ENCODE data around the gene ANO8.

Gene ANO8

DNA sequence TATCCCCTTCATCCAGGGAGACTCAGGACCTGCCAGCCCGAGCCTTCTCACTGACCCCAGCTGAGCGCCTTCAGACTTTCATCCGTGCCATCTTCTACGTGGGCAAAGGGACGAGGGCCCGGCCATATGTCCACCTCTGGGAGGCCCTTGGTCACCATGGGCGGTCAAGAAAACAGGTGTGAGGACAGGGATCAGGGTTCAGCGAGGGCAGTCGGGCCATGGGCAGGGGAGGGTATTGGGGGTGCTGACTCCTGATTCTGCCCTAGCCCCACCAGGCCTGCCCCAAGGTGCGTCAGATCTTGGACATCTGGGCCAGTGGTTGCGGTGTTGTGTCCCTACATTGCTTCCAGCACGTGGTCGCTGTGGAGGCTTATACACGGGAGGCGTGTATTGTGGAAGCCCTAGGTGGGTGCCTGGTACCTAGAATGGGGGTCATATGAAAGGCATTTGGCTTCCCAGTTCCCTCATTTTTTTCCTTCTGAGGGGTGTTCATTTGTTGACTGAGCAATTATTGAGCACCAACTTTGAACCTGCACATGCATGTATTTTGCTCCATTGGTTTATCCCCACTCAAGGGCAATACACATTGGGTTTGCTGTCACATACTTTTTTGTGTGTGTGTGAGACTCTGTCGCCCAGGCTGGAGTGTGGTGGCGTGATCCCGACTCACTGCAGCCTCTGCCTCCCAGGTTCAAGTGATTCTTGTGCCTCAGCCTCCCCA is 49.1 kb downstream of the ANO8 start:
- no peaks in the 10 kb centered on the region for H3K27me3 ChIP-seq (ENCODE audit: control insufficient read depth, insufficient read depth, low read length)
- H2AFZ ChIP-seq, result no peak overlapping the region
- H3K4me2 ChIP-seq (ENCODE audit: low read length), result no peak overlapping the region
- H3K9ac ChIP-seq, result no peak overlapping the region
- no peaks in the 10 kb centered on the region for H3K9me3 ChIP-seq (ENCODE audit: control insufficient read depth, low read length)
- H3K79me2 ChIP-seq, result no peaks in the 10 kb centered on the region
- H3K4me3 ChIP-seq (ENCODE audit: low read depth, low read length), result no peak overlapping the region
- no peaks in the 10 kb centered on the region for H3K36me3 ChIP-seq (ENCODE audit: control insufficient read depth, insufficient read depth, low read length)
- TF ChIP-seq, protein P1, sequence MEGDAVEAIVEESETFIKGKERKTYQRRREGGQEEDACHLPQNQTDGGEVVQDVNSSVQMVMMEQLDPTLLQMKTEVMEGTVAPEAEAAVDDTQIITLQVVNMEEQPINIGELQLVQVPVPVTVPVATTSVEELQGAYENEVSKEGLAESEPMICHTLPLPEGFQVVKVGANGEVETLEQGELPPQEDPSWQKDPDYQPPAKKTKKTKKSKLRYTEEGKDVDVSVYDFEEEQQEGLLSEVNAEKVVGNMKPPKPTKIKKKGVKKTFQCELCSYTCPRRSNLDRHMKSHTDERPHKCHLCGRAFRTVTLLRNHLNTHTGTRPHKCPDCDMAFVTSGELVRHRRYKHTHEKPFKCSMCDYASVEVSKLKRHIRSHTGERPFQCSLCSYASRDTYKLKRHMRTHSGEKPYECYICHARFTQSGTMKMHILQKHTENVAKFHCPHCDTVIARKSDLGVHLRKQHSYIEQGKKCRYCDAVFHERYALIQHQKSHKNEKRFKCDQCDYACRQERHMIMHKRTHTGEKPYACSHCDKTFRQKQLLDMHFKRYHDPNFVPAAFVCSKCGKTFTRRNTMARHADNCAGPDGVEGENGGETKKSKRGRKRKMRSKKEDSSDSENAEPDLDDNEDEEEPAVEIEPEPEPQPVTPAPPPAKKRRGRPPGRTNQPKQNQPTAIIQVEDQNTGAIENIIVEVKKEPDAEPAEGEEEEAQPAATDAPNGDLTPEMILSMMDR (IDR thresholded peaks at IDR 0.05), result no peak
- H3K27ac ChIP-seq, result no peak overlapping the region
- H3K4me1 ChIP-seq, result no peaks in the 10 kb centered on the region

DNA sequence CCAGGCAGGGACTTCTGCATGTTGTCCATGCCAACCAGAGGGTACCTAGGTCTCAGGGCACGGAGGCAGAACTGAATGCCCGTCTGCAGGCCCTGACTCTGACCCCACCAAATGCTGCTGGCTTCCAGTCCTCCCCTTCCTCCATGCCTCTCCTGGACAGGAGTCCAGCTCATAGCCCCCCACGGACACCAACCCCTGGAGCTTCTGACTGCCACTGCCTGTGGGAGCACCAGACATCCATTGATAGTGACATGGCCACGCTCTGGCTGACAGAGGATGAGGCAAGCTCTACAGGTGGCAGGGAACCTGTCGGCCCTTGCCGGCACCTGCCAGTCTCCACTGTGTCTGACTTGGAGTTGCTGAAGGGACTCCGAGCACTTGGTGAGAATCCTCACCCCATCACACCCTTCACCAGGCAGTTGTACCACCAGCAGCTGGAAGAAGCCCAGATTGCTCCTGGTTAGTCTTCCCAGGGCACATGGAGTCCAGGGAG is 51.1 kb downstream of the ANO8 start:
- H3K4me3 ChIP-seq (ENCODE audit: low read depth, low read length), result no peak overlapping the region
- no peaks in the 10 kb centered on the region for H3K27me3 ChIP-seq (ENCODE audit: control insufficient read depth, insufficient read depth, low read length)
- no peak overlapping the region for H3K27ac ChIP-seq
- no peak overlapping the region for H3K9ac ChIP-seq
- H3K79me2 ChIP-seq, result no peaks in the 10 kb centered on the region
- H3K9me3 ChIP-seq (ENCODE audit: control insufficient read depth, low read length), result no peaks in the 10 kb centered on the region
- no peaks in the 10 kb centered on the region for H3K4me1 ChIP-seq
- no peak overlapping the region for H2AFZ ChIP-seq
- no peak overlapping the region for H3K4me2 ChIP-seq (ENCODE audit: low read length)
- no peaks in the 10 kb centered on the region for H3K36me3 ChIP-seq (ENCODE audit: control insufficient read depth, insufficient read depth, low read length)
- TF ChIP-seq, protein P1 (IDR thresholded peaks at IDR 0.05), result no peak

DNA sequence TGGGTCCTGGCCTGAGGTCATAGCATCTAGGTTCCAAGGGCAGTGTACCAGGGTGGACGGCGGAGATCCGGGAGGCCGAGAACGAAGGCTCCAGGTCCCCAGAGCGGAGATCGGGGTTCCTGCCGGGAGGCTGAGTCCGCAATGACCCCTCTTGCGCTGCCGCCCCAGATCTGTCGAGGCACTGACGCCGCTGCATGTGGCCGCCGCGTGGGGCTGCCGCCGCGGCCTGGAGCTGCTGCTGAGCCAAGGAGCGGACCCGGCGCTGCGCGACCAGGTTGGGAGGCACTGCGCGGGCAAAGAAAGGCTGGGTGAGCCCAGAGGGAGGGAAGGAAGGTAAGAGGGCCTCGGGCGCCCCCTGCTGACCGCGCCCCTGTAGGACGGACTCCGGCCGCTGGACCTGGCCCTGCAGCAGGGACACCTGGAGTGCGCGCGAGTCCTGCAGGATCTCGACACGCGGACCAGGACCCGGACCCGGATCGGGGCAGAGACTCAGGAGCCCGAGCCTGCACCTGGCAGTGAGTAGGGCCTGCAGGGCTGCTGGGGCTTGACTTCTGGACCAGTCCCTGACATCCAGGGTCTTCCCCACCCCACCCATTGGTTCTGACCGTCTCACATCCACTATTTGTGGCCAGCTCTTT is 52.0 kb downstream of the ANO8 start:
- Histone ChIP-seq H3K4me2 (ENCODE audit: low read length) (peak overlapping the region; percentile 54), H3K36me3 (ENCODE audit: control insufficient read depth, insufficient read depth, low read length) (no peaks in the 10 kb centered on the region), H3K4me1 (no peaks in the 10 kb centered on the region), H3K9ac (no peak overlapping the region), H2AFZ (peak overlapping the region; percentile 56), H3K4me3 (ENCODE audit: low read depth, low read length) (no peak overlapping the region), H3K27ac (no peak overlapping the region), H3K9me3 (ENCODE audit: control insufficient read depth, low read length) (no peaks in the 10 kb centered on the region), H3K79me2 (no peaks in the 10 kb centered on the region), H3K27me3 (ENCODE audit: control insufficient read depth, insufficient read depth, low read length) (no peaks in the 10 kb centered on the region)
- TF ChIP-seq, protein P1 (IDR thresholded peaks at IDR 0.05), result peak; percentile 92

DNA sequence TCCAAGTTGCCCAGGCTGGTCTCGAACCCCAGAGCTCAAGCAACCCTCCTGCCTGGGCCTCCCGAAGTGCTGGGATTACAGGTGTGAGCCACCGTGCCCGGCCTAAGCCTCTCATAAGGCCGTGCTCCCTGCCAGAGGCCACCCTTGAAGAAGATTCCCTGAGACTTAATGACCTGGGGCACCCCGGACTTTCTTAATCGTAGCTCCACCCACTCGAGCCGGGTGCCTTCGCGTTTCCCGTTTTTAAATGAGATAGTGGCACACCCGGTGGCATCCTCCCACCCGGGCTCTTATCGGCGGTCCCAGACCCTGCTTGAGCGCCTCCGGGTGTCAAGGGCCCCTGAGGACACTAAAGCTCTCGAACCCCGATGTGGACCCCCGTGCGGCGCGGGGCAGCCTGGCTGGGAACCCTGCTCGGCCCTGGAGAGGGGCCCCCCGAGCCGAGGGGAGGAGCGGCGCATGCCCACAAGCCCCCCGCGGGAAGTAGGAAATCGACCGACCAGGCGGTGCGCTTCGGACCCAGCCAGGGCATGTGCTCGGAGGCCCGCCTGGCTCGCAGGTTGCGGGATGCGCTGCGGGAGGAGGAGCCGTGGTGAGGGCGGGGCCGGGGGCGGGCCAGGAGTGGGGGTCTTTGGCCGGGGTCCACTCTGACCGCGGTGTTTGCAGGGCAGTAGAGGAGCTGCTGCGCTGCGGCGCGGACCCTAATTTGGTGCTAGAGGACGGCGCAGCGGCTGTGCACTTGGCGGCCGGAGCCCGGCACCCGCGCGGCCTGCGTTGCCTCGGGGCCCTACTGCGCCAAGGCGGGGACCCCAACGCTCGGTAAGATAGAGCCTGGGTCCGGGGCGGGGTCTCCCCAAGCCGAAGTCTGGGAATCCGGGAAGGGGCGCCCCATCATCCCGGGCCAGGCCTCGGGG is 53.0 kb downstream of the ANO8 start, which contains the start of gene ANKLE1:
Gene ANKLE1, plus strand, starts transcription at position 511 of the 914 bp plus-strand sequence. Its CDS starts 20 bp downstream, at position 531.
- H3K27ac ChIP-seq, result no peak within 1 kb of the TSS
- H3K27me3 ChIP-seq (ENCODE audit: control insufficient read depth, insufficient read depth, low read length), result no peaks in the 10 kb centered on the region
- TF ChIP-seq, protein P1 (IDR thresholded peaks at IDR 0.05), result no peak
- H3K9ac ChIP-seq, result no peak within 1 kb of the TSS
- no peaks in the 10 kb centered on the region for H3K4me1 ChIP-seq
- peak within 1 kb of the TSS; percentile 54 for H3K4me2 ChIP-seq (ENCODE audit: low read length)
- H3K4me3 ChIP-seq (ENCODE audit: low read depth, low read length), result peak within 1 kb of the TSS; percentile 20
- H3K9me3 ChIP-seq (ENCODE audit: control insufficient read depth, low read length), result no peaks in the 10 kb centered on the region
- H3K79me2 ChIP-seq, result no peaks in the 10 kb centered on the region
- H2AFZ ChIP-seq, result peak within 1 kb of the TSS; percentile 56
- no peaks in the 10 kb centered on the region for H3K36me3 ChIP-seq (ENCODE audit: control insufficient read depth, insufficient read depth, low read length)

All from parathyroid adenoma (tissue), 2 donors.